ENCODE measurements around the gene GUCA2A. TPM values are rescaled to one million over a fixed set of nuclear protein-coding genes. Genes with fewer than 3 reads are reported as not detected.

Gene GUCA2A
- polyA plus RNA-seq, 1 of the 3 experiments (the other 2 are of a cell fraction), result not detected

- TF ChIP-seq CTCF (IDR thresholded peaks at IDR 0.05) (no peak), FOSL2 (IDR thresholded peaks at IDR 0.05; ENCODE audit: borderline replicate concordance, low read depth) (no peak)
Observed at GRCh38 chr1:42192106-42192505, 27.6 kb upstream of the GUCA2A start (continued).

GRCh38 chr1:42191319-42191718 lies 26.8 kb upstream of the GUCA2A start:
- Histone ChIP-seq H3K4me1 (ENCODE audit: control insufficient read depth in 1 of 2, insufficient read depth in 2 of 2, low read depth in 1 of 2, low read length in 1 of 2) (no peaks in the 10 kb centered on the region), H3K79me2 (ENCODE audit: insufficient read depth) (no peaks in the 10 kb centered on the region; the same call in 1 of the 2 replicates), H3K9me3 (no peaks in the 10 kb centered on the region), H3K9me2 (no peaks in the 10 kb centered on the region), H3K4me3 (ENCODE audit: low read depth in 2 of 2, low read length in 1 of 2) (no peak overlapping the region), H3K4me2 (no peak overlapping the region), H4K20me1 (ENCODE audit: insufficient read depth) (no peaks in the 10 kb centered on the region), H3K27me3 (ENCODE audit: insufficient read depth) (no peaks in the 10 kb centered on the region), H3F3A (replicated peaks; ENCODE audit: insufficient read depth) (peaks cover 16% of the 10 kb centered on the region), H3K36me3 (replicated peaks in 1 of 2; ENCODE audit: control insufficient read depth in 1 of 2, insufficient read depth in 2 of 2, low read length in 1 of 2) (peaks cover 64 to 67% of the 10 kb centered on the region in 2 experiments), H3K9ac (no peak overlapping the region), H3K27ac (ENCODE audit: low read depth in 2 of 2, low read length in 1 of 2) (no peak overlapping the region), H2AFZ (ENCODE audit: low read depth) (no peak overlapping the region)
- CTCF ChIA-PET, result interaction anchor here (1.7 kb wide), 1 partner anchor 18 kb away, joined by 9 read pairs; no protein-coding TSS in a partner anchor
- POLR2A ChIA-PET, result interaction anchor here (0.7 kb wide), 1 partner anchor 17 kb away, joined by 3 read pairs; no protein-coding TSS in a partner anchor
- TF ChIP-seq REST (IDR thresholded peaks at IDR 0.05; ENCODE audit: low read depth, low read length) (no peak), SMC3 (IDR thresholded peaks at IDR 0.05; ENCODE audit: low read depth, low read length) (no peak), MXI1 (IDR thresholded peaks at IDR 0.05; ENCODE audit: low read depth, low read length) (no peak), RFX5 (IDR thresholded peaks at IDR 0.05; ENCODE audit: low read length) (no peak), MEF2A (IDR thresholded peaks at IDR 0.05; ENCODE audit: borderline replicate concordance, low read depth) (no peak)
- WGBS (ENCODE audit: low lambda C conversion rate), result 97% methylated on average over 8 of the region's 8 CpGs
- no peak for DNase-seq
